ENCODE measurements around the gene AGPAT2. TPM values are rescaled to one million over a fixed set of nuclear protein-coding genes. Genes with fewer than 3 reads are reported as not detected.

AGPAT2 gene
- total RNA-seq, 4 donors from 2014 or later, result 300 to 1,989 (median 392) TPM

GRCh38 chr9:136669791-136670464, 17.3 kb downstream of the AGPAT2 start:
- no peak for TF ChIP-seq CTCF (IDR thresholded peaks at IDR 0.05; ENCODE audit: low read depth)

GRCh38 chr9:136668983-136669790, 18.1 kb downstream of the AGPAT2 start:
- no peak for TF ChIP-seq CTCF (IDR thresholded peaks at IDR 0.05; ENCODE audit: low read depth)

- no peak for TF ChIP-seq CTCF (IDR thresholded peaks at IDR 0.05; ENCODE audit: low read depth)
Observed at GRCh38 chr9:136667940-136668760, 19.1 kb downstream of the AGPAT2 start.

- TF ChIP-seq CTCF (IDR thresholded peaks at IDR 0.05; ENCODE audit: low read depth), result no peak
Observed at GRCh38 chr9:136667214-136667939, 19.9 kb downstream of the AGPAT2 start.

GRCh38 chr9:136666372-136667213, 20.7 kb downstream of the AGPAT2 start:
- TF ChIP-seq CTCF (IDR thresholded peaks at IDR 0.05; ENCODE audit: low read depth), result no peak

- TF ChIP-seq CTCF (IDR thresholded peaks at IDR 0.05; ENCODE audit: low read depth), result no peak
Observed at GRCh38 chr9:136665704-136666371, 21.4 kb downstream of the AGPAT2 start.

All from subcutaneous adipose tissue (tissue), 4 donors.